GM18499 (cell line): Measurements from ENCODE around the gene DOK6.

Experiments used
- ATAC-seq: cut with Tn5 transposase; IDR thresholded peaks from one replicate; pipeline ENCODE4 v1.9.1; 2021; ENCODE audit warnings: moderate number of reproducible peaks; ENCODE audit not compliant: insufficient read depth, unreplicated experiment

The DOK6 gene

GRCh38 chr18:69414184-69414583 lies 13.5 kb downstream of the DOK6 start:
- ATAC-seq: no peak

DNA sequence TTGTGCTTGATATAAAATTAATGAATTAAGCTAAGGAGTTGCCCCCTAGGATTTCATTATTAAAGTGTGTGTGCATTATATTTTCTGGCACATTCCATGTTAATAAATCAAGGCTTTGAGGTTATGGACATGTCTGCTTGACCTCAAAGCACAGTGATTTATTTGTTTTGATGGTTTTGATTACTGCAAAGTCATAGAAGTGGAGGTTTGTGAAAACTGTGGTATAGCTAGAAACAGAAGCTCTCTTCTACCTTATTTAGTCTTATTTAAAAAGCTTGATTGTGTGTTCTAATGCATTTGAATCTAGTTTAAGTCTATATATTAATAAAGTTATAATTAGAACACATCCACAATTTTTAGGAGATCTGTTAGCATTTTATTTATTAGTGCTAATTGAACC lies 32.2 kb downstream of the DOK6 start:
- no peak for ATAC-seq

DNA sequence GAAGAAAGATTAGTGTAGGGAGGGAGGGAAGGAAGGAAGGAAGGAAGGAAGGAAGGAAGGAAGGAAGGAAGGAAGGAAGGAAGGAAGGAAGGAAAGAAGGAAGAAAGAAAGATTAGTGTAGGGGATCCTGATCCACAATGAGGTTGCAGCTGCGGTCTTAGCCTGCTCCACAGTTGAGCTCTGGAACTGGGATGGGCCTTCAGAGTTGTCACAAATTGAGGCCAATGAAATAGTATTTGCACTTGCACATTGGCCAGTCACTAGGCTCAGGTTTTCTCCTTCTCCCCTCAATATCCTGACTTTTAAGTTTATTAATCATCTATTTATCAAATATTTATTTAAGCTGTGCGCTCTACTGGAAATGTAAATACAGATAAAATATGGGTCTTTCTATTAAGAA lies 34.3 kb downstream of the DOK6 start:
- no peak for ATAC-seq

- ATAC-seq: no peak
Measured at GRCh38 chr18:69444221-69444620, 43.5 kb downstream of the DOK6 start.

- ATAC-seq: no peak
Measured at GRCh38 chr18:69447886-69448285, 47.2 kb downstream of the DOK6 start.

- ATAC-seq: no peak
Measured at GRCh38 chr18:69455125-69455524, 54.4 kb downstream of the DOK6 start.

DNA sequence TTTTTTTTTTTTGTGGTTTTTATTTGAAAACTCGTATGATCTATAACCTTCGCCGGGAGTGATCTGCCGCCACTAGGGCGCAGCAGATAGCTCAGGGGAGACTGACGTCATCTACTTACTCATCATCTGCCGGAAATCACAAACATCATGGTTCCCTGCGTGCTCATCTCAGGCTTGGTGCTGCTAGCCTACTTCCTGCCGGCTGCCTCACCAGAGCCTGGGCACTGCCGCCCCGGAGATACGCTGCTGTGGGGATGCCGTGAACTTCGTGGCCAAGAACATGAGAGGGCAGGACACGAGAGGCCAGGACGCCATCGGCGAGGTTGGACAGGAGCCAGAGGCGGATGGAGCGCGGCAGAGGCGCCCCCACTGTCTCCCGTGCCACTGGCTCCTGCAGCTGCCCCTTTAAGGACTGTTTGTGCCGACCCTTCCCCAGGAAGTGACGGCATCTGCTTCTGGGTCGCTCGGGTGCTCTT lies 68.8 kb downstream of the DOK6 start:
- ATAC-seq: peak; percentile 68

- ATAC-seq: no peak
Measured at GRCh38 chr18:69480460-69480859, 79.8 kb downstream of the DOK6 start.

GRCh38 chr18:69483574-69483973 lies 82.9 kb downstream of the DOK6 start:
- no peak for ATAC-seq

- ATAC-seq: no peak
Measured at GRCh38 chr18:69484699-69485396, 84.2 kb downstream of the DOK6 start.

GRCh38 chr18:69487488-69488394 lies 87.1 kb downstream of the DOK6 start:
- ATAC-seq: no peak

DNA sequence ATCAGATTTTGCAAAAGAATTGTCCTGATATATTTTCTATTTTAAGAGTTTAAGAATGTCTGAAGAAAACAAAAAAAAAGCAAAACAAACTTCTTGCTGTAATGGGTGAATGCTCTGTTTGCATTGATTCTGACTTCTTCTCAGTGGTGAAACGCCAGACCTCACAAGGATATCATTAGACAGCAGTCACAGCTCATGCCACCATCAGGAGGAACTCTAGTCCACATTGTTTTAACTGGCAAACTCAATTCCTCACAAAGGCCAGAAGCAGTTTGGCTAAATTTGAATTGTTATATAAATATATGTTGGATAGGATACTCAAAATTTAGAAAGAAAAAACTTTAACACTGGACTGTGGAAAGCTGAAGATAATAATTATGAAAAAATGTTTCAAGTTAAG lies 89.4 kb downstream of the DOK6 start:
- no peak for ATAC-seq

DNA sequence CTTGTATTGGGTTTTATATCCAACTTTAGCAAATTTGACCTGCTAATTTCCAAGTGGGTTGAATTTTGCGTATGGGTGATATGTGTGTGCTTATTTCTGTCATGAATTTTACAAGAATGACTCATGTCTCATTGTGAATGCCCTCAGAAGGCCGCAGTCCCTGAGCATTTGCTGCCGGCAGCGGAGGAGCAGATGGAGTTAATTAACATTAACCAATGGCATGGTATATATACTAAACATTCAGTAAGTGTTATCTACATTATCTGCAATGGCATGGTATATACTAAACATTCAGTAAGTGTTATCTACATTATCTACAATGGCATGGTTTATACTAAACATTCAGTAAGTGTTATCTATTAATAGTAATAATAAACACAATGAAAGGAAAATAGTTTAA lies 90.1 kb downstream of the DOK6 start:
- ATAC-seq: no peak

GRCh38 chr18:69491576-69491975 lies 90.9 kb downstream of the DOK6 start:
- no peak for ATAC-seq

DNA sequence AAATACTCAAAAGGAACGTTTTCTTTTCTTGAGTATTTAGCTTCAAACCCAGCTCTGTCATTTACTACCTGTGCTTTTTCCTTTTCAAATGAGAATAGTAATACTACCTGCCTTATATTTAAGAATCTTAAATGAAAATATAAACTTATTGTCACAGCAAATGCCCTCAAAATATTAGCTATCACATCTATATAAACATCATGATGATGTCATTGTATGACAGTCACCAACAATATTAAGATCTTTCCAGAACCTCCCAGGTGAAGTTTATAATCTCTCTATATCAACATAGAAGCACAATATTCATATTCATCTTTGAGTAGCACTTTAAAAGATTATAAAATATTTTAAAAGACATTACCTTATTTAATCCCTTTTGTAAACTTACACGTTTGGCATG lies 92.2 kb downstream of the DOK6 start:
- no peak for ATAC-seq

- no peak for ATAC-seq
Measured at GRCh38 chr18:69494841-69495240, 94.2 kb downstream of the DOK6 start.

DNA sequence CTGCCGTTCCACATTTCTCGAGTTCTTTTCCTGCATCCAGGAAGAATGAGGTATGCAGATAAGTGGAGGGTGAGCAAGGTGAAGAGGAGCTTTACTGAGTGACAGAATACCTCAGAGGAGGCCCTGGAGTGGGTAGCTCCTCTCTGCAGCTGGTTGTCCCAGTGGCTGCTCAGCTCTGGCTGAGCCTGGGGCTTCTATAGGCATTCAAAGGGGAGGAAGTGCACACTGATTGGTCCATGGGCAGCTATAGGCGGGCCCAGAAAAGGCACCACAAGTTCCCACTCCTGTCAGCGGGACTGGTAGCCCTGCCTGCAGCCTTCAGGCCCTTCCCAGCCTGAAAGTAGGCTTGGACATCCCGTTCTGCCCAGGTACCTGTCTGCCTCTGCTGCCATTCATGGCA lies 94.7 kb downstream of the DOK6 start:
- no peak for ATAC-seq

GRCh38 chr18:69495841-69496533 lies 95.3 kb downstream of the DOK6 start:
- no peak for ATAC-seq

GRCh38 chr18:69518989-69519388 lies 118.3 kb downstream of the DOK6 start:
- no peak for ATAC-seq

- ATAC-seq: no peak
Measured at GRCh38 chr18:69523582-69523981, 122.9 kb downstream of the DOK6 start.

DNA sequence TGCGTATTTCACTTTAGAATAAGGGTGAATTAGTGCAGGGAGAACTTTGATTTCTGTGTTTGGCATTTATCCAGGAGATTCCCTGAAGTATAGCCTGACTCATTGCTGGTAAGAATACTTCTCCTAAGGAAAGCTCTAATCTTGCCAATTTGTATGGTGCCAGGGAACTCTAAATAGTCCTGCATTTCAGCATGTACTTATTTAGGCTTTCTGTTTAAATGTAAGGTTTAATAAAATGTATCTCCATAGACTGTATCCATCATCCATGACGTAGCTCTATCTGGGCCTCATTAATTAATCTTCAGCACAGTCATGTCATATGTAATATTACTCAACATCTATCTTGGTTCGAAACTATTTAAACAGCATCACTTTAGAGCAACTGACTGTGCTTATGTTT lies 127.7 kb downstream of the DOK6 start:
- ATAC-seq: no peak
